Stimulated activated CD8-positive, alpha-beta memory T cell treated with anti-CD3 and anti-CD28 coated beads, Interleukin-4, amount 100 ng/mL, for 48 hours (primary cell): ENCODE results near the gene HDAC8.
"Not testable (repeated sequence)": the region's sequence is repeated elsewhere in the genome, so short reads cannot be mapped to it uniquely, and the experiment has no call there.

Source experiments
- DNase-seq: peaks from one replicate; pipeline ENCODE4 v3.0.0-alpha.2; 2020

The HDAC8 gene

GRCh38 chrX:72526534-72527508, 45.8 kb downstream of the HDAC8 start:
- no peak for DNase-seq

- no peak for DNase-seq
Observed at GRCh38 chrX:72498782-72499181, 73.9 kb downstream of the HDAC8 start.

- no peak for DNase-seq
Observed at GRCh38 chrX:72495046-72495445, 77.6 kb downstream of the HDAC8 start.

GRCh38 chrX:72492499-72492898, 80.1 kb downstream of the HDAC8 start:
- no peak for DNase-seq

GRCh38 chrX:72490221-72490620, 82.4 kb downstream of the HDAC8 start:
- not testable (repeated sequence) for DNase-seq

GRCh38 chrX:72487661-72488060, 85.0 kb downstream of the HDAC8 start:
- DNase-seq = no peak

- no peak for DNase-seq
Observed at GRCh38 chrX:72479324-72480274, 93.0 kb downstream of the HDAC8 start.

- DNase-seq = no peak
Observed at GRCh38 chrX:72478853-72479252, 93.8 kb downstream of the HDAC8 start.

- no peak for DNase-seq
Observed at GRCh38 chrX:72478351-72478750, 94.3 kb downstream of the HDAC8 start.

GRCh38 chrX:72477781-72478181, 94.9 kb downstream of the HDAC8 start:
- DNase-seq = no peak

GRCh38 chrX:72477376-72477775, 95.3 kb downstream of the HDAC8 start:
- DNase-seq = no peak

- DNase-seq = no peak
Observed at GRCh38 chrX:72475952-72476668, 96.5 kb downstream of the HDAC8 start.

- no peak for DNase-seq
Observed at GRCh38 chrX:72475338-72475737, 97.3 kb downstream of the HDAC8 start.

GRCh38 chrX:72470532-72471223, 102.0 kb downstream of the HDAC8 start:
- DNase-seq = no peak

- no peak for DNase-seq
Observed at GRCh38 chrX:72470117-72470516, 102.5 kb downstream of the HDAC8 start.

GRCh38 chrX:72468607-72469006, 104.0 kb downstream of the HDAC8 start:
- DNase-seq = no peak

- DNase-seq = no peak
Observed at GRCh38 chrX:72467135-72467534, 105.5 kb downstream of the HDAC8 start.

- no peak for DNase-seq
Observed at GRCh38 chrX:72466493-72466892, 106.2 kb downstream of the HDAC8 start.

GRCh38 chrX:72465889-72466288, 106.8 kb downstream of the HDAC8 start:
- DNase-seq = no peak

- no peak for DNase-seq
Observed at GRCh38 chrX:72461766-72462165, 110.9 kb downstream of the HDAC8 start.

GRCh38 chrX:72461288-72461687, 111.4 kb downstream of the HDAC8 start:
- DNase-seq = no peak

- DNase-seq = no peak
Observed at GRCh38 chrX:72460715-72461114, 111.9 kb downstream of the HDAC8 start.
